Gastroesophageal sphincter (tissue), 3 donors: ENCODE results near the gene DYRK4.
"Not testable (repeated sequence)": the region's sequence is repeated elsewhere in the genome, so short reads cannot be mapped to it uniquely, and the experiment has no call there.

Experiments used
- CTCF ChIP-seq, 4 experiments: fragments of 200-600 bp in 2 of 4; fragments of 450-650 bp in 2 of 4; sonication (generic) in 1 of 4; IDR thresholded peaks; one replicate each; pipeline ENCODE4 v1.5.1; 2017 to 2019; ENCODE audit warnings: antibody characterized with exemption in 4 of 4, mild to moderate bottlenecking in 2 of 4, moderate library complexity in 2 of 4
- POLR2A ChIP-seq, 2 donors: fragments of 450-650 bp; IDR thresholded peaks; one replicate each; pipeline ENCODE4 v1.6.1; 2017; ENCODE audit warnings: antibody characterized with exemption in 2 of 2, mild to moderate bottlenecking in 2 of 2, moderate library complexity in 1 of 2
- POLR2AphosphoS5 ChIP-seq: sonication (generic); formaldehyde crosslinking; IDR thresholded peaks from one replicate; pipeline ENCODE4 v1.6.1; 2017; ENCODE audit warnings: antibody characterized with exemption

- not testable (repeated sequence) for TF ChIP-seq POLR2A (IDR thresholded peaks at IDR 0.05); CTCF (IDR thresholded peaks at IDR 0.05); POLR2AphosphoS5
Observed at GRCh38 chr12:4523443-4523842, 38.6 kb upstream of the DYRK4 start.
